PC-9 (cell line): Measurements from ENCODE around the gene FOXF2. TPM values are rescaled to one million over a fixed set of nuclear protein-coding genes. Genes with fewer than 3 reads are reported as not detected.
"Not testable (repeated sequence)": the region's sequence is repeated elsewhere in the genome, so short reads cannot be mapped to it uniquely, and the experiment has no call there.

ENCODE experiments used
- BruUV-seq: library from RNA; stranded (reverse); fragments of 400-500 nt; replicated peaks from 2 replicates; lab custom pipeline; 2021; lab: Mats Ljungman, UMichigan
- CTCF ChIA-PET: fragments of 300-600 bp; sonication (Branson Sonifier 250); formaldehyde crosslinking; loops from one replicate; lab custom pipeline; 2022; ENCODE audit warnings: antibody characterized with exemption; lab: Charles Lee
- POLR2A ChIA-PET: fragments of 300-600 bp; sonication (Branson Sonifier 250); formaldehyde crosslinking; loops from one replicate; lab custom pipeline; 2022; ENCODE audit warnings: antibody characterized with exemption; ENCODE audit not compliant: unreplicated experiment; lab: Charles Lee
- DNase-seq, 2 experiments: peaks; one replicate each; pipeline versions ENCODE4 v3.0.0 to v3.0.0-alpha.2; 2015 to 2022; ENCODE audit warnings: mixed read lengths in 1 of 2
- H2AFZ ChIP-seq: fragments of 200-600 bp; sonication (generic); 2 replicates; pipeline ENCODE4 v1.8.1; 2017; ENCODE audit warnings: antibody characterized with exemption
- H3F3A ChIP-seq: fragments of 200-600 bp; sonication (generic); 2 replicates; pipeline ENCODE4 v1.8.1; 2017; ENCODE audit warnings: antibody characterized with exemption, mild to moderate bottlenecking, low read depth; ENCODE audit not compliant: insufficient read depth
- H3K27ac ChIP-seq: fragments of 200-600 bp; sonication (generic); 2 replicates; pipeline ENCODE4 v1.6.1; 2016; ENCODE audit warnings: mixed run types
- H3K27me3 ChIP-seq: fragments of 200-600 bp; sonication (generic); 2 replicates; pipeline ENCODE4 v1.6.1; 2016; ENCODE audit warnings: low read depth, mixed run types; ENCODE audit not compliant: insufficient read depth
- H3K36me3 ChIP-seq: fragments of 200-600 bp; sonication (generic); 2 replicates; pipeline ENCODE4 v1.6.1; 2016; ENCODE audit warnings: low read depth, mixed run types
- H3K4me1 ChIP-seq: fragments of 200-600 bp; sonication (generic); replicated peaks from 2 replicates; pipeline ENCODE4 v1.6.1; 2016; ENCODE audit warnings: mixed run types; ENCODE audit not compliant: insufficient read depth
- H3K4me2 ChIP-seq: fragments of 200-600 bp; sonication (generic); 2 replicates; pipeline ENCODE4 v1.6.1; 2017; ENCODE audit warnings: mixed run types
- H3K4me3 ChIP-seq: fragments of 200-600 bp; sonication (generic); 2 replicates; pipeline ENCODE4 v1.6.1; 2016; ENCODE audit warnings: mixed run types
- H3K79me2 ChIP-seq: fragments of 200-600 bp; sonication (generic); 2 replicates; pipeline ENCODE4 v1.6.1; 2017; ENCODE audit warnings: low read depth, mixed run types
- H3K9me2 ChIP-seq: fragments of 200-600 bp; sonication (generic); 2 replicates; pipeline ENCODE4 v1.8.1; 2017; ENCODE audit warnings: mild to moderate bottlenecking; ENCODE audit not compliant: insufficient read depth
- H3K9me3 ChIP-seq: fragments of 200-600 bp; sonication (generic); 2 replicates; pipeline ENCODE4 v1.8.1; 2016; ENCODE audit warnings: low read depth; ENCODE audit not compliant: insufficient read depth
- H4K20me1 ChIP-seq: fragments of 200-600 bp; sonication (generic); 2 replicates; pipeline ENCODE4 v1.8.1; 2017; ENCODE audit not compliant: insufficient read depth
- EZH2 ChIP-seq: fragments of 200-600 bp; sonication (generic); IDR thresholded peaks from 2 replicates; pipeline ENCODE4 v1.8.0; 2017; ENCODE audit warnings: antibody characterized with exemption, low read depth
- intact Hi-C: fragments of 100-400 bp; cut with micrococcal nuclease; formaldehyde crosslinking; loops from one replicate; pipeline ENCODE4 v1.10.0; 2022; ENCODE audit not compliant: unreplicated experiment
- total RNA-seq: library from RNA; stranded (reverse); gene quantifications from 2 replicates; pipeline ENCODE4 v1.2.3, GENCODE V29; 2021
- TF ChIP-seq, protein P1 (sequence below): fragments of 200-600 bp; sonication (generic); conservative IDR thresholded peaks from 2 replicates; pipeline ENCODE4 v1.6.1; 2017; ENCODE audit warnings: mixed run types, antibody characterized with exemption, mild to moderate bottlenecking, moderate library complexity

Gene FOXF2
- total RNA-seq, 1 experiment from 2014 or later: not detected

DNA sequence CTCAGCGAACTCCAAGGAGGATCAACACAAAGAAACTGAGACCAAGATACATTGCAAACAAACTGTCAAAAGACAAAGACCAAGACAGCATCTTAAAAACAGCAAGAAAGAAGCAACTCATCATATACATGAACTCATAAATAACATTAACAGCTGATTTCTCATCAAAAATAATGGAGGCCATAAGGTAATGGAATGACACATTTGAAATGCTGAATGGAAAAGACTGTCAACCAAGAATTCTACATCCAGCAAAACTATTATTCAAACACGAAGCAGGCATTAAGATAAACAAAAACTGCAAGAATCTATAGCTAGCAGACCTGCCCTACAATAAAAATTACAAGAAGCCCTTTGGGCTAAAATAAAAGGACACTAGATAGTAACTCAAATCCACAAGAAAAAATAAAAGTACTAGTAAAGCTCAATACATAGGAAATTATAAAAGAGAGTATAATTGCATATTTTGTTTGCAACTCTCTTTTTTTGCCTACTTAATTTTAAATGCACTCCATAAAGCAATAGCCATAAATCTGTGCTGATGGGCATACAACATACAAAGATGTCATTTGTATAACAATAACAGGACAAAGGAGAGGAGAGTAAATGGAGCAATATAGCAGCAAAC is 37.9 kb upstream of the FOXF2 start:
- intact Hi-C loops: no loop called here
- Histone ChIP-seq H3K9me3 (0 out of 2 replicates have a peak, but pooled peaks cover 12% of the 10 kb centered on the region), H3K79me2 (no peaks in the 10 kb centered on the region), H4K20me1 (no peaks in the 10 kb centered on the region), H3K4me2 (no peak overlapping the region), H3K4me1 (no peaks in the 10 kb centered on the region), H3K4me3 (no peak overlapping the region), H3K27ac (no peak overlapping the region), H3K27me3 (no peaks in the 10 kb centered on the region), H2AFZ (no peak overlapping the region), H3K36me3 (no peaks in the 10 kb centered on the region), H3F3A (no peaks in the 10 kb centered on the region), H3K9me2 (no peaks in the 10 kb centered on the region)
- no TSS peak for BruUV-seq
- TF ChIP-seq, protein P1, sequence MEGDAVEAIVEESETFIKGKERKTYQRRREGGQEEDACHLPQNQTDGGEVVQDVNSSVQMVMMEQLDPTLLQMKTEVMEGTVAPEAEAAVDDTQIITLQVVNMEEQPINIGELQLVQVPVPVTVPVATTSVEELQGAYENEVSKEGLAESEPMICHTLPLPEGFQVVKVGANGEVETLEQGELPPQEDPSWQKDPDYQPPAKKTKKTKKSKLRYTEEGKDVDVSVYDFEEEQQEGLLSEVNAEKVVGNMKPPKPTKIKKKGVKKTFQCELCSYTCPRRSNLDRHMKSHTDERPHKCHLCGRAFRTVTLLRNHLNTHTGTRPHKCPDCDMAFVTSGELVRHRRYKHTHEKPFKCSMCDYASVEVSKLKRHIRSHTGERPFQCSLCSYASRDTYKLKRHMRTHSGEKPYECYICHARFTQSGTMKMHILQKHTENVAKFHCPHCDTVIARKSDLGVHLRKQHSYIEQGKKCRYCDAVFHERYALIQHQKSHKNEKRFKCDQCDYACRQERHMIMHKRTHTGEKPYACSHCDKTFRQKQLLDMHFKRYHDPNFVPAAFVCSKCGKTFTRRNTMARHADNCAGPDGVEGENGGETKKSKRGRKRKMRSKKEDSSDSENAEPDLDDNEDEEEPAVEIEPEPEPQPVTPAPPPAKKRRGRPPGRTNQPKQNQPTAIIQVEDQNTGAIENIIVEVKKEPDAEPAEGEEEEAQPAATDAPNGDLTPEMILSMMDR: no peak
- TF ChIP-seq EZH2: no peak
- POLR2A ChIA-PET: no interaction called here
- no peak for DNase-seq
- CTCF ChIA-PET: no interaction called here

DNA sequence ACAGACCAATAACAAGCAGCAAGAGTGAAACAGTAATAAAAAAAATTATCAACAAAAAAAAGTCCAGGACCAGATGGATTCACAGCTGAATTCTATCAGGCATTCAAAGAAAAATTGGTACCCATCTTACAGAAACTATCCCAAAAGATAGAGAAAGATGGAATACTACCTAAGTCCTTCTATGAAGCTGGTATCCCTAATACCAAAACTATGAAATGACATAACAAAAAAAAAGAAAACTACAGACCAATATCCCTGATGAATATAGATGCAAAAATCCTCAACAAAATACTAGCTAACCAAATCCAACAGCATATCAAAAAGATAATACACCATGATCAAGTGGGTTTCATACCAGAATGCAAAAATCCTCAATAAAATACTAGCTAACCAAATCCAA is 34.3 kb upstream of the FOXF2 start:
- intact Hi-C loops, H3K4me2 ChIP-seq, H3F3A ChIP-seq, H3K27ac ChIP-seq, H3K27me3 ChIP-seq, H3K9me2 ChIP-seq, POLR2A ChIA-PET, DNase-seq, H3K79me2 ChIP-seq, H3K4me1 ChIP-seq, H4K20me1 ChIP-seq, H2AFZ ChIP-seq, H3K36me3 ChIP-seq, BruUV-seq, CTCF ChIA-PET, H3K4me3 ChIP-seq: not testable (repeated sequence)
- H3K9me3 ChIP-seq: 0 out of 2 replicates have a peak, but pooled peaks cover 11% of the 10 kb centered on the region

DNA sequence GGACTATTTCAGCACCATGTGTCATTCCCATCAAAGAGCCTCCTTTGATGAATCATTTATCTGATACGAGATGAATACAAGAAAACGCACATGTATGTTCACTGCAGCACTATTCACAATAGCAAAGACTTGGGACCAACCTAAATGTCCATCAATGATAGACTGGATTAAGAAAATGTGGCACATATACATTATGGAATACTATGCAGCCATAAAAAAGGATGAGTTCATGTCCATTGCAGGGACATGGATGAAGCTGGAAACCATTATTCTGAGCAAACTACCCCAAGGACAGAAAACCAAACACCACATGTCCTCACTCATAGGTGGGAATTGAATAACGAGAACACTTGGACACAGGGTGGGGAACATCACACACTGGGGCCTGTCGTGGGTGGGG is 27.7 kb upstream of the FOXF2 start:
- intact Hi-C loops, H3K4me3 ChIP-seq, POLR2A ChIA-PET, H3K9me3 ChIP-seq, H3K9me2 ChIP-seq, H3K79me2 ChIP-seq, H3K4me2 ChIP-seq, H3F3A ChIP-seq, H3K27ac ChIP-seq, CTCF ChIA-PET, BruUV-seq, H3K27me3 ChIP-seq, H4K20me1 ChIP-seq, H3K36me3 ChIP-seq, DNase-seq, H3K4me1 ChIP-seq, H2AFZ ChIP-seq: not testable (repeated sequence)

DNA sequence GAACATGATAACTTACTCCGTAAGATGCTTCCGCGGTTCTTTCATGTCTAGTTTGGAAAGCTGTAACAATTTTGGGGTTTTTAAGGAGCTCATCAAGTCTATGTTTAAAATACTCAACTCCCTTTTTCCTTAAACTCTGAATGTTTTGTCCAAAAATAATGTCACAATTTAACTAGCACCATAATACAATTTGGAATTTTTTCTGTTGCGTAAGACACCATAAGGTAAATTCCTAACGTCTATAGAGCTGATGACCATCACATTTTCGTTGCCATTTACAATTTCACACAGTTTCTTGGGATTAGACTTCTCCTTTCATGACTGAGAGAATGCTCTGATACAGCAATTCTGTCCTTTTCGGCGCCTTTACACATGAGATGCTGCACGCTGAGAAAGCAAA is 26.7 kb upstream of the FOXF2 start:
- Histone ChIP-seq H3K9me3 (no peaks in the 10 kb centered on the region), H3K79me2 (no peaks in the 10 kb centered on the region), H3K36me3 (no peaks in the 10 kb centered on the region), H3K27ac (no peak overlapping the region), H3K4me2 (no peak overlapping the region), H3F3A (no peaks in the 10 kb centered on the region), H3K9me2 (no peaks in the 10 kb centered on the region; the same call in 1 of the 2 replicates), H2AFZ (no peak overlapping the region), H3K4me1 (no peaks in the 10 kb centered on the region), H3K27me3 (no peaks in the 10 kb centered on the region), H3K4me3 (no peak overlapping the region), H4K20me1 (no peaks in the 10 kb centered on the region)
- intact Hi-C loops: no loop called here
- no peak for TF ChIP-seq EZH2
- TF ChIP-seq, protein P1: no peak
- no TSS peak for BruUV-seq
- no peak for DNase-seq
- CTCF ChIA-PET: no interaction called here
- POLR2A ChIA-PET: no interaction called here
